ENCODE results near the gene BRME1. TPM values are rescaled to one million over a fixed set of nuclear protein-coding genes. Genes with fewer than 3 reads are reported as not detected.

BRME1 gene
- total RNA-seq, 1 experiment from 2014 or later: 6.7 TPM

DNA sequence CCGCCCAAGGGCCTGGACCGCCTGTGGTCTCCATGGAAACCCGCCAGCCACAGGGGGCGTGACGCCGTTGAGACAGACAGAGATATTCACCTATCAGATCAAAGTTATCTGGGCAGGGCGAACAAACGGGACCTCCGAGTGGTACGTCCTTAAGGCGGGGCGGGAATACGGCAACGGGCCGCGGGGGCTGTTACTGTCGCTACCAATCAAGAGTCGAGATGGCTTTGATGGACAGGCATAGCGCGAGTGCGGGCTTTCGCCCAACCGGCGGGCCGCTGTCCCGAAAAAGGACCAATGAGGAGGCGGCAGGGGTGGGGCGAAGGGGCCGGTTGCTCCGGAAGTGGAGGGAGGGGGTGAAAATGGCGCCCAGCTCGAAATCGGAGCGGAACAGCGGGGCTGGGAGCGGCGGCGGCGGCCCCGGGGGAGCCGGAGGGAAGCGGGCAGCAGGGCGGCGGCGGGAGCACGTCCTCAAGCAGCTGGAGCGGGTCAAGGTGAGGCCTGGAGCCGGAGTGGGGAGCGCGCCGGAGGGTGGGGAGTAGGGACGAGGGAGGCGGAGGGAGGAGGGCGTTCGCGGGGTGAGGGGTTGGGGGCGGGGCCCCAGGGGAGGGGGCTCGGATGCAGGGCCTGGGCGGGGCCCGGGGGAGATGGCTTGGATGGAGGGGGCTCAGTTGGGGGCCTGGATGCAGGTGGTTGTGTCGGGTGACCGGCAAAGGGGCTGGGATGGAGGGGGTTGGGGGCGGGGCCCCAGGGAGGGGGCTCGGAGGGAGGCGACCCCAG, 46.4 kb upstream of the BRME1 start, which contains the start of gene DCAF15:
Gene DCAF15, plus strand, starts transcription at position 356 of the 777 bp plus-strand sequence. Its CDS starts 4 bp downstream, at position 360.
- WGBS (ENCODE audit: extremely low coverage, insufficient read length, low lambda C conversion rate): no CpG with 5 or more reads among the region's 65 CpGs
- H3K4me2 ChIP-seq (ENCODE audit: insufficient read depth, insufficient read length, low read length): peak within 1 kb of the TSS; percentile 91
- H3K9me3 Mint-ChIP-seq: no peaks in the 10 kb centered on the region
- H2BK120ac ChIP-seq (ENCODE audit: low read depth, low read length, poor library complexity, severe bottlenecking): peak within 1 kb of the TSS; percentile 98
- H3K36me3 Mint-ChIP-seq (ENCODE audit: insufficient read depth in 1 of 3, low read depth in 3 of 3): peaks cover 11 to 28% (median 25%) of the 10 kb centered on the region in 3 experiments; a peak in 5 of 7 replicates
- no peak within 1 kb of the TSS for H2BK15ac ChIP-seq (ENCODE audit: low read depth, low read length)
- H4K8ac ChIP-seq (replicated peaks; ENCODE audit: insufficient read length, low read depth, low read length): no peak within 1 kb of the TSS
- no peak within 1 kb of the TSS for H3K23ac ChIP-seq (ENCODE audit: insufficient read length, low read depth, low read length)
- no peak within 1 kb of the TSS for H3K56ac ChIP-seq (ENCODE audit: insufficient read length, low read depth, low read length)
- H2BK12ac ChIP-seq (ENCODE audit: insufficient read length, low read depth, low read length): no peak within 1 kb of the TSS
- peaks cover 8% of the 10 kb centered on the region for H3K79me1 ChIP-seq (ENCODE audit: insufficient read depth, low read depth, low read length, poor library complexity, severe bottlenecking)
- H2BK20ac ChIP-seq (ENCODE audit: low read depth, low read length, poor library complexity, severe bottlenecking): no peak within 1 kb of the TSS
- H3K27ac ChIP-seq (ENCODE audit: insufficient read length, low read depth, low read length): no peak within 1 kb of the TSS
- H3K4me1 ChIP-seq (ENCODE audit: insufficient read depth, low read length): no peaks in the 10 kb centered on the region
- no peak within 1 kb of the TSS; the same call in 1 of the 2 replicates for H3K4ac ChIP-seq (ENCODE audit: low read depth, low read length)
- peak within 1 kb of the TSS; percentile 100 for H3K18ac ChIP-seq (ENCODE audit: insufficient read length, low read depth, low read length)
- peaks cover 6% of the 10 kb centered on the region; the same call in 1 of the 2 replicates for H3K79me2 ChIP-seq (ENCODE audit: insufficient read depth, low read length)
- no peak within 1 kb of the TSS for H4K91ac ChIP-seq (ENCODE audit: insufficient read length, low read depth, low read length)
- peak within 1 kb of the TSS; percentile 88 to 98 (median 95); a peak in 6 of 7 replicates for H3K27ac Mint-ChIP-seq
- H4K20me1 ChIP-seq (ENCODE audit: control insufficient read depth, insufficient read depth, insufficient read length): no peaks in the 10 kb centered on the region
- peak within 1 kb of the TSS; percentile 100 for H3K14ac ChIP-seq (ENCODE audit: insufficient read depth, low read length)
- H4K5ac ChIP-seq (ENCODE audit: insufficient read length, low read depth, low read length): no peak within 1 kb of the TSS
- H3K4me1 Mint-ChIP-seq: peaks cover 9 to 12% of the 10 kb centered on the region in 2 experiments
- H3K4me3 Mint-ChIP-seq: peak within 1 kb of the TSS; percentile 86 to 92
- DNase-seq: peak; percentile 100
- no peak within 1 kb of the TSS for H3T11ph ChIP-seq (ENCODE audit: low read length)
- H3K27me3 Mint-ChIP-seq (ENCODE audit: low read depth): peaks cover 2% of the 10 kb centered on the region; the same call in 1 of the 2 replicates
- H2AFZ ChIP-seq (ENCODE audit: low read length): no peak within 1 kb of the TSS
- peak within 1 kb of the TSS; percentile 91 for H2BK5ac ChIP-seq (ENCODE audit: insufficient read length, low read length)
- no peak within 1 kb of the TSS for H2AK5ac ChIP-seq (ENCODE audit: insufficient read length, low read length)
- TF ChIP-seq CTCF (conservative IDR thresholded peaks at IDR 0.05): no peak
- no peaks in the 10 kb centered on the region for H3K9me3 ChIP-seq (ENCODE audit: control insufficient read depth, low read depth, low read length)
- peaks cover 11% of the 10 kb centered on the region for H3K23me2 ChIP-seq (ENCODE audit: insufficient read length, low read depth, low read length, poor library complexity, severe bottlenecking)
- H3K9ac ChIP-seq (ENCODE audit: extremely low read depth, insufficient read length, low read length): peak within 1 kb of the TSS; percentile 89
- H3K27me3 ChIP-seq (ENCODE audit: insufficient read depth, low read length): no peaks in the 10 kb centered on the region
